Uterus (tissue), 2 donors: Measurements from ENCODE around the gene PIF1.

Experiments used
- CTCF ChIP-seq, 4 experiments: fragments of 200-600 bp in 2 of 4; fragments of 450-650 bp in 2 of 4; sonication (generic) in 2 of 4; IDR thresholded peaks; one replicate each; pipeline ENCODE4 v1.5.1; 2016 to 2019; ENCODE audit warnings: antibody characterized with exemption in 4 of 4, mild to moderate bottlenecking in 2 of 4, moderate library complexity in 1 of 4
- POLR2A ChIP-seq, 2 donors: fragments of 450-650 bp; IDR thresholded peaks; one replicate each; pipeline ENCODE4 v1.6.1; 2016; ENCODE audit warnings: antibody characterized with exemption in 2 of 2, mild to moderate bottlenecking in 1 of 2, moderate library complexity in 1 of 2

- TF ChIP-seq CTCF (IDR thresholded peaks at IDR 0.05) (no peak), POLR2A (IDR thresholded peaks at IDR 0.05) (no peak)
Observed at GRCh38 chr15:64865998-64866520, 40.6 kb upstream of the PIF1 start.
